Smooth muscle cell of the brain vasculature (primary cell): ENCODE results near the gene ATP5F1E.
A peak's percentile ranks its signal among the peaks of the same experiment; 100 is the strongest.

Source experiments
- DNase-seq: peaks from one replicate; pipeline ENCODE4 v3.0.0-alpha.2; 2012; ENCODE audit warnings: low read depth, low spot score

The ATP5F1E gene

GRCh38 chr20:59032023-59032712, at the start of gene ATP5F1E:
TSS of gene ATP5F1E (minus strand) at chr20:59032335. CDS start at chr20:59032251, 84 bp downstream.
- peak; percentile 74 for DNase-seq

- no peak for DNase-seq
These were observed 48.9 kb upstream of the ATP5F1E start for GRCh38 chr20:59081036-59081435.

DNA sequence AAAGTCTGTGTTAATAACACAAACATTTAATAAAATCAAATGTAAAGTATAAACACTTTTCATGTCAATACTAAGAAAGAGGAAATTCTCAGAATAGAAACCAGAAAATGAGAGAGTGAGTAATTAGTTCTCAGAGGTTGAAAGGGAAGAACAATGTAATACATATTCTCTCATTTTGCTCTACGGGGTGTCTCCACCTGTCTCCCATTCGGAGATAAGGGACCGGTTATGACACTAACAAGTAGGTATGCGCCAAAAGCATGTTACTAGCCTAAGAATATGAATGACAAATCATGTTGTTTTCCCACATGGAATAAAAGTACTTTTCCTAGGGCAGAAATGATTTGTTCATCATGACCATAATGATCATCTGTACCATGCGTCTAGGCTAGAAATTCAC, 46.1 kb upstream of the ATP5F1E start:
- no peak for DNase-seq

GRCh38 chr20:59077705-59078104, 45.6 kb upstream of the ATP5F1E start:
- no peak for DNase-seq

DNA sequence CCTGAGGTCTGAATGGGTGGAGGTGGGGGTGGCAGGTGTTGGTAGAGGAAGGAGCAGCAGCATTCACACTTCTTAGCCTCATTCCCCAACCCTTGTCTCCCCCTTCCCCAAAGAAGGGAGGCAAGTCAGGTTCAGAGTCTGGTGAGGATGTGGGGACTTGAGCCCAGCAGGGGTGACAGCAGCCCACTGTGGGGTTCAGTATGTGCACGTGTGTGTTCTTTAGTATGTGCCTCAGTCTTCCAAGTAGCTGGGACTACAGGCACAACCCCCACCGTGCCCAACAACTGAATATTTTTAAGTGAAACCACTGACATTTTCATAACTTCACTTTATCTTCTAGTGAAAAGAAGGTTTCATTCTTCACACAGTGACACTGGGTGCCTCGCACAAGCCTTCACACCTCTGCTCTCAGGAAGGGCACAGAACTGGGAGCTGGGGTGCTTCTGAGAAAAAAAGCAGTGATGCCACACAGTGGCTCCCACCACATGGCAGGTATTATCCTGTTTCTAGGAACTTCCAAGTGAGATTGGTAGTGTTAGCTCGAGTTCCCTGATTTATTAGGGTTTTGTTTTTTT, 43.9 kb upstream of the ATP5F1E start:
- DNase-seq: no peak

GRCh38 chr20:59074456-59074855, 42.3 kb upstream of the ATP5F1E start:
- no peak for DNase-seq

DNA sequence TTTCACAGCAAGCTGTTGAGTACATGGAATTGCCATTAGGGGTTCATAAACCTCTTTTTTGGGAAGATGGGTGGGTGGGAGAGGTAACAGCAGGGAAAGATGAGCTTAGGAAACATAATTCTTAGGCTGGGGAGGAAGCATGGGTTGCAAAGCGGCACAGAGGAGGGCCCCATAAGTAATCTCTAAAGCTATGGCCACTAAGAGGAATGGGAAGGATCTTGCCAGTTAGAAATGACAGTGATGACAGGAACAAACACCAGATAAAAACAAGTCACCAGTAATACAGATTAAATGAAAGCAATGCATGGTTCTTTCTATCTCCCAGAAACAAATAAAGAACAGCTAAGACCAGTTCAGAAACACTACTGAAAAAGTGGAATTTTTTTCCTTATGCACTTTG, 41.4 kb upstream of the ATP5F1E start:
- no peak for DNase-seq

DNA sequence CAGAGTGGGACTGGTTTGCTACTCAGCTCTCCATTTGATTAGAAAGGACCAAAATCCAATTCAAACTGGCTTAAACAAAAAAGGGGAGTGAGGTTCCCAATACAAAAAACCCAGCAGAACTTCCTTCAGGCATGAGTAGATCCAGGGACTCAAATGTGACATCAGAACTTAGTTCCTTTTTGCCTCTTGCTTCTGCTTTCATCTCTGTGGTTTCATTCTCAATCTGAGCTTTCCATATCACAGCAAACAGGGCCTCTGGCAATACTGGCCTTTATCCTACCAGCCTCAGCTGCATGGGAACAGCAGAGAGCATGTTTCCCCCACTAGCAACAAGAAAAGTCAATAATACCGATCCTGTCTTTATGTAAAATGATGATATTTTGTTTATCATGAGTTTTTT, 39.1 kb upstream of the ATP5F1E start:
- DNase-seq: no peak

GRCh38 chr20:59069026-59069425, 36.9 kb upstream of the ATP5F1E start:
- no peak for DNase-seq

GRCh38 chr20:59068534-59068933, 36.4 kb upstream of the ATP5F1E start:
- no peak for DNase-seq

- DNase-seq: no peak
These were observed 32.1 kb upstream of the ATP5F1E start for GRCh38 chr20:59064214-59064722.

DNA sequence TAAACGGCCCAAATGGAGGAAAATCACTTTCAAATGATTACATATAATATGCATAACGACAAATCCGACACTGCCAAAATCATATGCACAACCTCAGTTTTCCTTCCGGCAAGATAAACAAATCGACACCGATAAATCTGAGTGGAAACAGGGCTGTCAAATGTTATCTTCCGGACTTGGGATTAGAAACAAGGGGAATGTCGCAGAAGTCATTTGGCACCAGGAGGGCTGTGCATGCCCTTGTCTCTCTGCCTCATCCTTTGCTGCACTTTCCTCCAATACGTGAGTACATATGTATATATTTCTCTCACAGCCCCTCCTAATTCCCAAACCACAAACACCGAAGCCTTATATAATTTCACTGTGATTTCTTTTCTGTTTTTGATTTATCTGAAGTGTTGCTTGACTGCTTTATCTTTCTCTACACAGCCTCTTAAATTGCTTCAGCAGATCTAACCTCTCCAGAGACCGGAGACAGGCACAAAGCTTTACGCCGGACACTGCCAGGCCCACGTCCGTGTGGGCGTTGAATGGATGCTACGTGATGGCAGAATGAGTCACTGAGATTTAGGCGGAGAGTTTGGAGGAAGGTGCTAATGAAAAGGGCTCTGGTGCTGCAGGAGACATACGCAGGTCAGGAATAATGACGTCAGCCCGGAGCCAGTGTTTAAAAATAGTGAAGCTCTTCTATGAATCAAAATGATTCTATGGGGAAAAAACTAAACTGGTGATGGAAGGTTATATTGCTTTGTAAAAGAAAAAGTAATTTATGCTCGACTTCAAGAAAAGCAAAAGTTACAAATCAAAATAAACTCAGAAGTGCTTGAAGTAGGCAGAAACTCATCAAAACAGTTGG, 31.5 kb upstream of the ATP5F1E start:
- DNase-seq: no peak

- DNase-seq: no peak
These were observed 29.9 kb upstream of the ATP5F1E start for GRCh38 chr20:59062081-59062480.

DNA sequence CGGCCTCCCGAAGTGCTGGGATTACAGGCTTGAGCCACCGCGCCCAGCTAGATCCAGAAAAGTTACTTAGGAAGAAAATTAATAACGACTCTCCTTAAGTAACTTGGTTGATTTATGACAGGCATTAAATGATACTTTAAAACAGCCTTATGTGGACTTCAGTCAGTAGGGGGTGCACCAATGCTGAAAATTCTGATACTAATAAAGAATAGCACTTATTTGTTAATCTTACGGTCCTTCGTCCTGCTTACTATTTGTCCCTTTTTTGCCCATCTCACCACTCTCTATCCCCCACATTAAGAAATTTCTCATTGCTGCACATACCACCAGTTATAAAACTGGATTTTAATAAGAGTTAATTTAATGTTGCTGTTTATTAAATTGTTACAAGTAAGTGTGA, 23.2 kb upstream of the ATP5F1E start:
- DNase-seq: no peak

DNA sequence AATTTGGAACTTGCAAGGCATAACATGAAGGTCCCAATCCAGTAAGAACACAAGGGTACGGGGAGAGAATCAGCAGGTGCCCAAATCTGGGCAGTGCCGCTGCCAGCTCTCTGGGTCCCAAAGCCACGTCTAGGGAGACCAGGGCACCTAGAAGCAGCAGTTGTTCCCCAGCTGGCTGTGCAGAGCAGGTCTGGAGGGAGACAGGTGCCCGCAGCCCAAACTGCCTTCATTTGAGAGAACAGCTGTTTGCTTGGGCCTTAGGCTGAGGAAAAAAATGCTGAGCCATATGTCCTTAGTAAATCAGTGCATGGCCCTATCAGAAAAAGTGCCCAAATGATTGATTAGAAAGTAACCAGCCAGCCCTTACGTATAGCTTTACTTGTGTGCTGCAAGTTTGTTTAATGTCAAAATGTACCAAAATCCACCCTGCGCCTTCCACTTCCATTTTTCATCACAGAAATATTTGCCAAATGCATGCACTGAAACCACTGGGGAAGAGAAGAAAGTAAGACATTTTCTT, 19.6 kb upstream of the ATP5F1E start:
- DNase-seq: no peak

- no peak for DNase-seq
These were observed 18.3 kb upstream of the ATP5F1E start for GRCh38 chr20:59050437-59050836.

DNA sequence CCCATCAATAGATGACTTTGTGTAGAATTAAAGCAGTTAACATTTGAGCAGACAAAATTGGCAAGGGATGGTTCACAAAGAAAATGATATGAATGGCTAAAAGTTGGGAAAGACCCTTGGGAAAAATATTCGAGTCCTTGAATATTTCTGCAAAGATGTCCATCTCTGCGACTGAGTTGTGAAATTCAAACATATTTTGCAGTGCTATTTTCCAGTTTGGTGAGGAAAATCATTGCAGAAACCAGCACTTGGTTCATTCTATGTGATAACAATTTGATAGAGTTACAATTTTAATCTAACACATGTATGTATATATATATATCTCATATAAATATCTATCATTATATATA, 16.5 kb upstream of the ATP5F1E start:
- DNase-seq: no peak

DNA sequence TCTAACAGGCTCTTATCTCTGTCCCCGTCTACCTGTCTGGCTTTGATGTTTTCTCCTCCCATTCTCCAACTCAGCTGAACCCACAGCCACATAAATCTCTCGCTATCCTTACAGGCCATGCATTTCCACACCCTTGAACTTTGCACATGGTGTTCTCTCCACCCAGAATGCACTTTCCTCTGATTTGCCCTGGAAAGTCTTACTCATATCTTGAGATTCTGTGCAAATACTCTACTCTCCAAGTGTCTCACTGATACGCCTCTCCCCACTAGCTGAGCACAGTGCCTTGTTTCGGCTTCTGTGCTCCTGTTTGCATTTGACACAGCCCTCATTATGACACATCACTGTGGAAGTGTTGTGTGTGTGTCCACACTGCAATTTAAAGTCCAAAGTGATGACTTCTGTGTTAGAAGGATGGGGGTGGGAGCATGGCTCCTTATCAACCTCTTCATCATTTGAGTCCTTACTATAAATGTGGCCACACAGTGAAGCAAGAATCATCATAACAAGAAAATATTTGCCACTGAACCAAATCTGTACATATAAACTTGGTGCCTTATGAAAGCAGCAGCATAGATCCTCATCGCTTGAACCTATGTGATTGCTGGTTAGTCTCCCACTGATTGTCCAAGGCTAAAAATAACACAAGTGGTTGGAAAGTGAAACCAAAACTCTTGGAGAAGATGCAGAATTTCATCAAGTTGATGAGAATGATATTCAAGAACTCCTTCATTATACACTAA, 16.0 kb upstream of the ATP5F1E start:
- DNase-seq: no peak

GRCh38 chr20:59046862-59047261, 14.7 kb upstream of the ATP5F1E start:
- no peak for DNase-seq

DNA sequence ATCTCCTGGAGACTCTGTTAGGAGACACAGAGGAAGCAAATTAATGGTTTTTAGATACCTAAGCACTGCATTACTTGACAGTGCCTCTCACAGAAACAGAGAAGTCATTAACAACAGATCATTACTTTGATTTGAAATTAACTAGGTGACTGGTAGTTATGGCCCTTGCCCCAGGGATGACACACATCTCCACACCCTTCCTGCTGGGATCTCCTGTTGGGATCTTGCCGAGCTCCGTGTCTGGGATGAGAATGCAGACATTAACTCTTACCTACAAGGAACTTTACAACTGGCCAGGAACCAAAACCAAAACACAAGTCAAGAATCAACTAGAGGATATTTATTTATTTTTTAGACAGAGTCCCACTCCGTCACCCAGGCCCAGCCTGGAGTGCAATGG, 12.7 kb upstream of the ATP5F1E start:
- DNase-seq: no peak

DNA sequence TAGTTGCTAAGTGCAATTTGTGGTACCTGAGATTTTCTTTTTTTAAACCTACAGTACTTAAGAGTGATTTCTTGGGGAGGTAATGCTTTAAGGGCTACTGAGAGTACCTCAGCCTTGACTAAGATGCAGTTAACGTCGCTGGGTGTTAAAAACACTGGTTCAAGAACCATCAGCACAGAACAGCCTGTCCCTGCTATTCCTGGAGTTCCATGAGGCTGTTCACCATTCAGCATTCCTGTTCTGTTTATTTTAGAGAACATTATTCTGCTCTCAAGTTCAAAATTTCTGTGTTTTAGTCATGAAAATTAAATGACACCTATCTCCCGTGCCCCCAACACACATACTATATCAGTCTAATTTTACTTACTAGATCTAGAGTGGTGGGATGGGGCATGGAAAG, 12.2 kb upstream of the ATP5F1E start:
- DNase-seq: no peak

GRCh38 chr20:59043698-59044097, 11.6 kb upstream of the ATP5F1E start:
- DNase-seq: no peak
